Activated CD4-positive, alpha-beta T cell treated with anti-CD3 and anti-CD28 coated beads for 4 hours (primary cell): ENCODE data around the gene ADARB2.

Source experiments
- DNase-seq, 2 donors: peaks; one replicate each; pipeline ENCODE4 v3.0.0-alpha.2; 2020

Gene ADARB2

GRCh38 chr10:1684991-1685390 lies 52.3 kb downstream of the ADARB2 start:
- DNase-seq, result no peak

GRCh38 chr10:1683649-1684048 lies 53.7 kb downstream of the ADARB2 start:
- DNase-seq, result no peak

GRCh38 chr10:1679821-1680650 lies 57.3 kb downstream of the ADARB2 start:
- no peak for DNase-seq

- DNase-seq, result no peak
Measured at GRCh38 chr10:1678084-1678483, 59.2 kb downstream of the ADARB2 start.

- no peak for DNase-seq
Measured at GRCh38 chr10:1677307-1677939, 59.9 kb downstream of the ADARB2 start.

GRCh38 chr10:1674501-1674900 lies 62.8 kb downstream of the ADARB2 start:
- DNase-seq, result no peak

GRCh38 chr10:1673568-1674345 lies 63.6 kb downstream of the ADARB2 start:
- DNase-seq, result no peak

- no peak for DNase-seq
Measured at GRCh38 chr10:1672001-1672781, 65.1 kb downstream of the ADARB2 start.

- DNase-seq, result no peak
Measured at GRCh38 chr10:1671366-1672000, 65.8 kb downstream of the ADARB2 start.

- no peak for DNase-seq
Measured at GRCh38 chr10:1670541-1671365, 66.6 kb downstream of the ADARB2 start.

- no peak for DNase-seq
Measured at GRCh38 chr10:1669433-1669832, 67.9 kb downstream of the ADARB2 start.

GRCh38 chr10:1668399-1668798 lies 68.9 kb downstream of the ADARB2 start:
- DNase-seq, result no peak

- no peak for DNase-seq
Measured at GRCh38 chr10:1667392-1667791, 69.9 kb downstream of the ADARB2 start.

GRCh38 chr10:1666147-1666546 lies 71.2 kb downstream of the ADARB2 start:
- no peak for DNase-seq

GRCh38 chr10:1665681-1666080 lies 71.6 kb downstream of the ADARB2 start:
- DNase-seq, result no peak

- no peak for DNase-seq
Measured at GRCh38 chr10:1665021-1665661, 72.2 kb downstream of the ADARB2 start.

GRCh38 chr10:1664333-1664964 lies 72.9 kb downstream of the ADARB2 start:
- no peak for DNase-seq

GRCh38 chr10:1663226-1663625 lies 74.1 kb downstream of the ADARB2 start:
- DNase-seq, result no peak

- no peak for DNase-seq
Measured at GRCh38 chr10:1662438-1663025, 74.8 kb downstream of the ADARB2 start.

GRCh38 chr10:1661859-1662437 lies 75.4 kb downstream of the ADARB2 start:
- DNase-seq, result no peak
